ENCODE data around the gene OR52W1.
"Not testable (repeated sequence)": the region's sequence is repeated elsewhere in the genome, so short reads cannot be mapped to it uniquely, and the experiment has no call there.

The OR52W1 gene

DNA sequence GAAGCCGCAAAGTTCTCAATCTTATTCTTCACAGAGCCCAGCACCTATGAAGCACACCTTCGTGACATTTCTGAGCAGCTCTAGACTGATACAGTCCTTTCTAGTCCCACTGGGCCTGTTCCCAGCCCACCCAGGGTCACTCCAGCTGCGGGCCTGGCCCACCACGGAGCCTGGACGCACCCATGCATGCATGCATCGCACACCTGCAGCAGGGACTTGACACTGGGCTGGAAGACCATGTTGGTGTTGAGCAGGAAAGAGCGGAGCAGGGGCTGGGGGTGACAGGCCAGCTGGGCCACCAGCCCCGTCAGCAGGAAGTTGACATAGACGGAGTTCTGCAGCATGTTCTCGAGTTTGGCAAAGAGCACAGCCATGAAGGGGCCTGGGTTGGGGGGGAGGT lies 15.5 kb downstream of the OR52W1 start:
- DNase-seq: peak in 1 of 10 donors; percentile 77

GRCh38 chr11:6216501-6216900 lies 17.5 kb downstream of the OR52W1 start:
- intact Hi-C loops (cut with DNase I): no loop called here
- no peak for DNase-seq

More for the DNA sequence above, 15.5 kb downstream of the OR52W1 start:
- intact Hi-C loops (cut with DNase I): no loop called here

DNA sequence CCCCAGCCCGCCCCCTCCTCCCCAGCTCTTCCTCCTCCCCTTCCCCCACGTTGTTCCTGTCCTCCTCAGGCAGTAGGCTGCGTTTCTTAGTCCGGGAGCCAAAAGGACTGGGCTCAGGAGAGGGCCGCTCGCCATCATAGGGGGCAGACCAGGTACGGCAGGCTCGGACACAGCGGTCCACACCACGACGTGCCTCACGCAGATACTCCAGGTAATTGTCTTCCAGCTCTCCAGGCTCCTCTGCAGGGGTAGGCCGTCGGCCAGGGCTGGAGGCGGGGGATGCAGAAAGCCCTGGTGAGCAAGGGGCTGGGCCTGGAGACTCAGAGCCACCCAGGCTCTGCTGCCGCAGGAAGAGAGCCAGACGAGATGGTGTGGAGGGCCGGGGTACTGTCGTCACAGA lies 18.7 kb downstream of the OR52W1 start:
- no peak for DNase-seq
- intact Hi-C loops (cut with DNase I): no loop called here

GRCh38 chr11:6219359-6219758 lies 20.3 kb downstream of the OR52W1 start:
- intact Hi-C loops (cut with DNase I): no loop called here
- DNase-seq: no peak

DNA sequence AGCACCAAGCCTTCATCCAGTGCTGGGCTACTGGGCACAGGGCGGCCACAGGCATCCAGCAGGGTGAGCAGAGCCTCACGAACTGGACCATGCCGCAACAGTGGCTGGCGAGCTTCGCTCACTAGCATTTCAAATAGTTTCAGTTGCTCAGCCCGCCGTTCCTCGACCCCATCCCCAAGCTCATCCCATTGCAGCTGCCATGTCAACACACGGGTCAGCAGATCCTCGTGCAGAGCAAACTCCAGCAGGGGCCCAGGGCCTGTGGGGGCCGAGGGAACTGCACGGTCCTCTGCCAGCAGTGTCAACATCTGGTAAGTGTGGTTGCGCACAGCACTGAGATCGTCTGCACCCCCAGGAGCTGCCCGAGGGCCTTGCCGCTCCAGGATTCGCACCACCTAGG lies 24.8 kb downstream of the OR52W1 start:
- DNase-seq: no peak
- intact Hi-C loops (cut with DNase I): no loop called here

- intact Hi-C loops (cut with DNase I): no loop called here
- DNase-seq: no peak
These were observed 25.4 kb downstream of the OR52W1 start for GRCh38 chr11:6224421-6224820.

GRCh38 chr11:6225024-6225423 lies 26.0 kb downstream of the OR52W1 start:
- intact Hi-C loops (cut with DNase I): no loop called here
- no peak for DNase-seq

- intact Hi-C loops (cut with DNase I): no loop called here
- no peak for DNase-seq
These were observed 26.9 kb downstream of the OR52W1 start for GRCh38 chr11:6225896-6226295.

DNA sequence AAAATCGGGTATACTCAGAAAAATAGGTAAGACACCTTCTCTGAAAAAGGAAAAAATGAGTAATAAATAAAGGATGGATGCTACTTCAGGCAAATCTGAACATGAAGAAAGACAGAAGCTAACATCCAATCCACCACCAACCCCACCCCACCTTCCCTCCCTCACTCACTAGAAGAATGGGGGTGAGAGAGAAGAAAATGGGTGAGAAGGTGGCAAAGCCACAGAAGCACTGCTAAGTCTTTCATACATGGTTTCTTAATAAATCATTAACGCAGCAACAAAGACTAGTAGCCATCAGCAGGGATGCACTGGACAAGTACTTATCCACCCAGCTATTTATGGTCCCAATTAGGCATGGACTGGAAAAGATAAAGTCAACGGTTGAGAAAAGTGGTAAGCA lies 29.5 kb downstream of the OR52W1 start:
- DNase-seq: no peak
- intact Hi-C loops (cut with DNase I): no loop called here

DNA sequence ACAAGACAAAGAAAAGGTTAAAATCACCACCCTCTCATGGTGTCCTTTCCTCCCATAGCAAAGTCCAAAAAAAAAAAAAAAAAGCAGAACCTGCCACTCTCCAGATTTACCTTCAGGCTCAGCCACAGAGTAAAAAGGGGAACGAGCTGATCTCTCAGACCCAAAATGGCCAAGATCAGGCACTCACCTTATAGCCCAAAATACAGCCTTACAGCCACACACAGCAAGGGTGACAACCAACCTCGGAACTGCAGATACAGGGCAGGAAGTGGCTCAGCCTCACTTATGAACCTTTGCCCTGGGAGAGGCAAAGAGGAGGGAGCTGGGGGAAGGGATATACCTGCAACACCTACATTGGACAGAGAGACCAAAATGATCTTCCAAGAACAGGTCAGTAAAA lies 30.9 kb downstream of the OR52W1 start:
- DNase-seq: no peak
- intact Hi-C loops (cut with DNase I): no loop called here

DNA sequence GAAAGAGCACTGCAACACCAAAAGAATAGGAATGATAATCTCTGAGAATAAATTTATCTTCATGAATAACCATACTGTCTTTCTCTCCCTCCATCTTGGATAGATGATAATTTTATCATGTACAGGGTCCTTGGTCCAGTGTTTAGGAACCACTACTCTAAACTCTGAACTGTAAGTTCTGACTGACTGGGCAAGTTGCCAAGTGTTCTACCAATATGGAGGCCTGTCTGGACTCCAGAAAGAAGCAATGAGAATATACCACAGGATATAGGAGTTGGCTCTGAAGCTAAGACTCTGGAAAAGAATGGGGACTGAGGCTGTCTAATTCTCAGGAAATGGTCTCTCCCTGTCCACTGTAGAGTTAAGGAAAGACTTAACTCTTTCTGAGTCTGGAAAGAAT lies 33.9 kb downstream of the OR52W1 start:
- intact Hi-C loops (cut with DNase I): no loop called here
- no peak for DNase-seq

DNA sequence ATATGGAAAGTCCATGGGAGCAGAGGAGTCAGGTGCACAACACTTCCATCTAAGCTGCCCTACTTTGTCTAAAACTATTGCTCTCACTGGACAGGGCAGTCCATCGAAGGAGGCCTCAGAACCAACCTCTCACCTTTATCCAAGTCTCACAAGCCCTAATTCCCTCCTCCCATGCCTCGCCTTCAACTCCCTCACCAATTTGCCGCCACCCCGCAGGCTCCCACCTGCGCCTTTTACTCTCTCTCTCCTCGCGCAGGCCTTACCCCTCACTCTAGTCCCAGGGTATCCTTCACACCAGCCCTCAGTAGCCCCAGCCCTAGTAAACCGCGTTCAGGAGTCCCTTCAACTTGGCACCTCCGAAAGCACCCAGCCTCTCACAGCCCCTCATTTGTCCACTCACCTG lies 35.0 kb downstream of the OR52W1 start:
- intact Hi-C loops (cut with DNase I): loop anchor here (1.0 kb wide), 1 partner anchor 24 kb away; no protein-coding TSS in a partner anchor
- peak in 2 of 10 donors; percentile 72 to 73 for DNase-seq

- intact Hi-C loops (cut with DNase I): loop anchor here (1.0 kb wide), 1 partner anchor 24 kb away; no protein-coding TSS in a partner anchor
- DNase-seq: peak; percentile 99 to 100 (median 100)
These were observed 35.5 kb downstream of the OR52W1 start, which contains the start of gene FHIP1B for GRCh38 chr11:6234387-6235107. Gene FHIP1B, minus strand, starts transcription at chr11:6234636. Its CDS starts 10,120 bp downstream, at chr11:6224516.

GRCh38 chr11:6237266-6237665 lies 38.2 kb downstream of the OR52W1 start:
- intact Hi-C loops (cut with DNase I): no loop called here
- no peak for DNase-seq

GRCh38 chr11:6237761-6238302 lies 38.8 kb downstream of the OR52W1 start:
- DNase-seq: no peak
- intact Hi-C loops (cut with DNase I): no loop called here

GRCh38 chr11:6238902-6239301 lies 39.9 kb downstream of the OR52W1 start, which contains the start of gene CNGA4:
Gene CNGA4, plus strand, starts transcription at chr11:6239089. Its CDS starts 118 bp downstream, at chr11:6239207.
- DNase-seq: no peak
- intact Hi-C loops (cut with DNase I): no loop called here

DNA sequence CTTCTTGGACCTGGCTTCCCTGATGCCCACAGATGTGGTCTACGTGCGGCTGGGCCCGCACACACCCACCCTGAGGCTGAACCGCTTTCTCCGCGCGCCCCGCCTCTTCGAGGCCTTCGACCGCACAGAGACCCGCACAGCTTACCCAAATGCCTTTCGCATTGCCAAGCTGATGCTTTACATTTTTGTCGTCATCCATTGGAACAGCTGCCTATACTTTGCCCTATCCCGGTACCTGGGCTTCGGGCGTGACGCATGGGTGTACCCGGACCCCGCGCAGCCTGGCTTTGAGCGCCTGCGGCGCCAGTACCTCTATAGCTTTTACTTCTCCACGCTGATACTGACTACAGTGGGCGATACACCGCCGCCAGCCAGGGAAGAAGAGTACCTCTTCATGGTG lies 41.1 kb downstream of the OR52W1 start:
- intact Hi-C loops (cut with DNase I): no loop called here
- peak in 2 of 10 donors; percentile 61 to 75 for DNase-seq

- intact Hi-C loops (cut with DNase I): no loop called here
- DNase-seq: no peak
These were observed 41.8 kb downstream of the OR52W1 start for GRCh38 chr11:6240781-6241180.

DNA sequence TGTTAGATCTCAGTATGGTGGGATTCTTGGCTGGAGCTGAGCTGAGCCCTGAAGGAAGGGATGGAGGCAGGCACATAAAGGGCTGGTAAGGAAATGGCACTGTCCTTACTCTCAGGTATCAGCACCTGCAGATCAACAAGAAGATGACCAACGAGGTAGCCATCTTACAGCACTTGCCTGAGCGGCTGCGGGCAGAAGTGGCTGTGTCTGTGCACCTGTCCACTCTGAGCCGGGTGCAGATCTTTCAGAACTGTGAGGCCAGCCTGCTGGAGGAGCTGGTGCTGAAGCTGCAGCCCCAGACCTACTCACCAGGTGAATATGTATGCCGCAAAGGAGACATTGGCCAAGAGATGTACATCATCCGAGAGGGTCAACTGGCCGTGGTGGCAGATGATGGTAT lies 42.3 kb downstream of the OR52W1 start:
- DNase-seq: no peak
- intact Hi-C loops (cut with DNase I): no loop called here

DNA sequence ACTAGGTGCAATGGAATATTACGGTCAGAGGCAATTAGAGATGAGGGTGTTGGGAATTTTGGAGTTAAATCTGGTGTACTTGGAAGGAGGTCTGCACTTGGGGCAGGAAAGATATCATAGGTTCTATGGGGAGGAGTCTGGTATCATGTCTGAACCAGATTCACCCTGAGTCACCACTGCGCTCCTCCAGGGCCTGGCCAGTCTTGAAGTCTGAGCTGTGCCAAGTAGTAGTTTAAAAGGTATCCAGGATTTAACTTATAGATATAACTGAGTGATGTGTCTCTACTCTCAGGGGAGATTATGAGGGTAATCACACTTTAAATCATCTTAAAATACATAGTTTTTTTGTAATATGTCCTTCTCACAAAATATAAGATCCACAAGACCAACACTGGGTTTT lies 46.5 kb downstream of the OR52W1 start:
- intact Hi-C loops (cut with DNase I): no loop called here
- DNase-seq: no peak

DNA sequence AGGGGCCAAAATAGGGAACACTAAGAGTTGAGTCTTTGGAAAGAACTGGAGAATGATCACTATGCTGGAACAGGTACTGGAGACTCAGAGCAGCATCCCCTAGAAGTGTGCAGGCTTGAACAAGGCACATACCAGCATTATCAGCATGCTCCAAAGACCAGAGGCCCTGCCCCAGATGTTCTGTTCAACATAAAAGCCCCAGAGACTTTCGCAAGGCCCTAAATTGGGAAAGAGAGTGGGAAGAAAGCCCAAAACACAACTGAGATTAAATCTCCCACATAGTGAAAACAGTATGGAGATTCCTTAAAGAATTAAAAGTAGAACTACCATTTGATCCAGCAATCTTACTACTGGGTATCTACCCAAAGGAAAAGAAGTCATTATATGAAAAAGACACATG lies 49.2 kb downstream of the OR52W1 start:
- DNase-seq: no peak
- intact Hi-C loops (cut with DNase I): no loop called here

GRCh38 chr11:6248897-6249296 lies 49.9 kb downstream of the OR52W1 start:
- intact Hi-C loops (cut with DNase I); DNase-seq: not testable (repeated sequence)
